GM19099 (cell line): ENCODE data around the gene BRD8.

ENCODE experiments used
- POLR2A ChIP-seq: IDR thresholded peaks from 3 replicates; pipeline ENCODE4 v1.6.1; 2011; ENCODE audit warnings: low read depth; ENCODE audit not compliant: insufficient read length; ENCODE audit errors: extremely low read depth

BRD8 gene

DNA sequence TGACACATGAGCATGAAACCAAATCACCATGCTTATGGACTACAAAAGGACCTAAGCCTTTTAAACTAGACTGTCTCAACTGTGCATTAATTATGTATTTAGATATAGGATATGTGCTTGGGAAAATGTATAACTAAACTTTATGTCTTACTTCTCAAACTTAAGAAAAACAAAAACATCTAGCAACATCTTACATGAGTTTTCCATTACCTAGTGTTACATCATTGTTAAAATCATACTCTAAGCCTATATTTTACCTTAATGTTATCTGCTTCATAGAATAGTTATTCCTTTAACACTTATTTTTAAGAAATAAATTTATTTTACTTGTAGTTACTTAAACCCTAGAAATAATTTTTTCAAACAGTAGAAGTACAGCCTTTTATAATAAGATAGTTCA lies 63.2 kb downstream of the BRD8 start:
- no peak for TF ChIP-seq POLR2A

DNA sequence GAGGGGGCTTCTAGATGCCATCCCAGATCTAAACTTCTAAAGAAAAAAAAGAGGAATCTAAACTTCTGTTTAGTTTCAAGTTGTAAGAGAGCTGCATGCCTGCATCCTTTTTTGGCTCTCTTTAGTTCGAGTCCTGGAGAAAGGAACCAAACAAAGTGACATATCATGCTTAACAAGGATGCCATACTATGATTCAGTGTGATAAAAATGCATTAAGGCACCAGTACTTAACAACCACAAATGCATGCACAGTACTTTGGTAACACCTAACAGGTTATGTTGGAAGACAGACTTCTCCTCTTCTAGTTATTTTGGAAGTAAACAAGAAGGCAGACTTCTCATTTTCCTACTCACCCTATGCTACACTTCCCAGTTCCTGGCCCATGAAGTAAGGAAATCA lies 66.5 kb downstream of the BRD8 start:
- no peak for TF ChIP-seq POLR2A

DNA sequence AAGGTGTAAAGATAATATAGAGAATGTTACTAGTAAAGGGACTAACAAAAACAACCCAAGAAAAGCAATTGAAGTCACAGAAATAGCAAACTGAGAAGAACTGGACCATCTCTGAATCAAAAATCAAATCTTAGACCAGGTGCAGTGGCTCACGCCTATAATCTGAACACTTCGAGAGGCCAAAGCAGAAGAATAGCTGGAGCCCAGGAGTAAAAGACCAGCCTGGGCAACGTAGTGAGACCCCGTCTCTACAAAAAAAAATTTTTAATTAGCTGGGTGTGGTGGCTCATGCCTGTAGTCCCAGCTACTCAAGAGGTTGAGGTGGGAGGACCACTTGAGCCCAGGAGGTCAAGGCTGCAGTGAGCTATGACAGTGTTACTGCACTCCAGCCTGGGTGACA lies 67.2 kb downstream of the BRD8 start:
- TF ChIP-seq POLR2A, result no peak

DNA sequence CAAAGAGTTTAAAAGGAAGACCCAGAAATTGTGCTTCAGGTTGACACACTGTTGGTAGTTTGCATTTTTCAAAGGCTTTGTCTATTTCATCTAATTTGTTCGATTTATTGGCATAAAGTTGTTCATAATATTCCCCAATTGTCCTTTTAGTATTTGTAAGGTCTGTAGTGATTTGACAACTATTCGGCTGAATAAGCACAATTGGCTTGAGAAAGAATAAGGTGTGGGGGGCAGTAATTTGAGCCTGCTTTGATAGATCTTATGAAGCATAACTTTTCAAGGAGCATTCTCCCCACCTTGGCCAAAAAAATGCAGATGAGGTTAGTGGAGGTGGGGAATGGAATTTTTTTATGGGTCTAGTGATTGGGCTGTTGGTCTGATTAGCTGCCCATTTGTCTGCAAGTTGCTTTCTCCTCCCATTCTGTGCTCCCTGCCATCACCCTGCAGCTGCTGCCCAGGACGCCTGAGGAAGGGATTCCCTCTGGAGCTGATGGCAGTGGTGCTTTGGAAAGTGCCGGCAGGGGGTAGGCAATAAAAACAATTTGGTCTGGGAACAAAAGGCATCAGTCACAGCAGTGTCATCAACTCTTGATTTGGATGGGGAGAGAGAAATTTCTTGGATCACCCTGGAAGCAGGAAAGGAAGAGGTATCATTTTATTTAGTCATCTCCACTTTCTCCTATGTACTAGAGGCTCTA lies 68.0 kb downstream of the BRD8 start:
- TF ChIP-seq POLR2A, result no peak

DNA sequence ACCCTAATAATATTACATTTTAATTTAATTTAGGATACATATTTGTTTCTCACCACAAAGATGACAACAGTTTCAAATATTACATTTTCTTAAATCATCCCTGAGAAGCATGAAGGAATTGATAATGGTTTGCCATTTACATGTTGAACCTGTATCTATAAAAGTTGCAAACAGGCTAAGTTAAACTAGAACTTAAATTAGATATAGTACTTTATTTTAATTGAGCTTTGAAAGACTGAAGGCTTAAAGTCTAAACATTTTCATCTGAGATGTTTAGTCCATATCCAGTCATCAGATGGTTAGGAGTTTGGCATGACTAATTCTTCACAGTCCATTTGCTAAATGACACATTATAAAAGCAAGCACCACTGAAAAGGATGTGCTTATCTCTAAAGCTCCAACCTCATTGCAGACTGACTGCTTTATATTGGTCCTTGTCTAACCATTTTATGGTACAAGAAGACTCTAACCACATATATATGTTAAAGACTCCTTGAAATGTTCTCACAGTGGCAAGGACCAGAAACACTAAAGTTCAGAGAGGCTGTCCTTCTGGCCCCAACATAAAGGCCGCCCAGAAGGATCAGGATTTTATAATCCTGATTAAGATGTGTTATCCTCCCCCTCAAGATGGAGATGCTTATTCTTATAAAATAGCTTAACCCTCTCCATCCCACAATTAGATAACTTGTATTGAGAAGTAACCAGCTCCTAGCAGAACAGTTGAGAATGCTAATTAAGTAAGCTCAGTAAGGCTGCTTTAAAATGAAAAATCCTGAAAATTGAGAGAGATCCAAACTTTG lies 68.8 kb downstream of the BRD8 start:
- no peak for TF ChIP-seq POLR2A

DNA sequence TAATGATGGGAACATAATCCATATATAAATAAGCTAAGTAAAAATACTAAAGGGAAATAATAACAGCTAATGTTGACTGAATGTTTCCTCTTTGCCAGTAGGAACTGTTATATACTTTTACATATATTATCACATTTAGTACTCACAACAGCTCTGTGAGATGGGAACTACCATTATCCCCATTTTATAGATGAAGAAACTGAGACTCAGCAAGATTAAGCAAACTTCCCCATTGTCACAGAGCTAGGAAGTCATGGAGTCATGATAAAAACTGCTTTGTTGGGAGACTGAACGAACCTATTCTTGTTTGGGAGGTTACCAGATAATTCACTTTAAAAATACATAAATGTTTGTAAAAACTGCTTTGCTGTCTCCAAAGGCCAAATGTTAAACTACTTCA lies 71.2 kb downstream of the BRD8 start:
- TF ChIP-seq POLR2A, result no peak

DNA sequence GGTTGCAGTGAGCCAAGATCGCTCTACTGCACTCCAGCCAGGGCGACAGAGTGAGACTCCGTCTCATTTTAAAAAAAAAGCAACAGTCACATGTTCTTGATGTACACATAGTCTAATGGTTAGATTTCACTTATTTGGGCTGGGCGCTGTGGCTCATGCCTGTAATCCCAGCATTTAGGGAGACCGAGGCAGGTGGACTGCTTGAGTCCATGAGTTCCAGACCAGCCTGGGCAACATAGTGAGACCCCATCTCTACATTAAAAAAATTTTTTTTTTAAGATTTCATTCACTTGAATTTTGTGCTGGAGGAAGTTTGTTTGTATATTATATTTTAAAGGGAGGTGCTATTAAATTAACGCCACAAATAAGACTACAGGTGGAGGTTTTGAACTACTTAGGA lies 72.7 kb downstream of the BRD8 start:
- TF ChIP-seq POLR2A, result no peak

DNA sequence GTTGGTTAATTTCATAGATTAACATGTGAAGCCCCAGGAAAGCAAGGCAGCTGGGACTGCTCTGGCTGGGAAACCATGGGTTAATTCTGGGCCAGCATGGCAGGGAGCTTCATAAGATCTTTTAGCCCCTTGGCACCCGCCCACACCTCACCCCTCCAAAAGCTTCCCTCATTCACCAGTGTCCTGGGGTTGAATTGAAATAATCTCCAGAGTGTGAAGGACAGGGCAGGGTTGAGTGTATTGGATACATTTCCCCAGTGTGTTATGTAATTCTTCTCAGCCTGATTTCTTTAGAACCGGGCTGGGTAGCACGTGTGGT lies 75.2 kb downstream of the BRD8 start:
- no peak for TF ChIP-seq POLR2A

DNA sequence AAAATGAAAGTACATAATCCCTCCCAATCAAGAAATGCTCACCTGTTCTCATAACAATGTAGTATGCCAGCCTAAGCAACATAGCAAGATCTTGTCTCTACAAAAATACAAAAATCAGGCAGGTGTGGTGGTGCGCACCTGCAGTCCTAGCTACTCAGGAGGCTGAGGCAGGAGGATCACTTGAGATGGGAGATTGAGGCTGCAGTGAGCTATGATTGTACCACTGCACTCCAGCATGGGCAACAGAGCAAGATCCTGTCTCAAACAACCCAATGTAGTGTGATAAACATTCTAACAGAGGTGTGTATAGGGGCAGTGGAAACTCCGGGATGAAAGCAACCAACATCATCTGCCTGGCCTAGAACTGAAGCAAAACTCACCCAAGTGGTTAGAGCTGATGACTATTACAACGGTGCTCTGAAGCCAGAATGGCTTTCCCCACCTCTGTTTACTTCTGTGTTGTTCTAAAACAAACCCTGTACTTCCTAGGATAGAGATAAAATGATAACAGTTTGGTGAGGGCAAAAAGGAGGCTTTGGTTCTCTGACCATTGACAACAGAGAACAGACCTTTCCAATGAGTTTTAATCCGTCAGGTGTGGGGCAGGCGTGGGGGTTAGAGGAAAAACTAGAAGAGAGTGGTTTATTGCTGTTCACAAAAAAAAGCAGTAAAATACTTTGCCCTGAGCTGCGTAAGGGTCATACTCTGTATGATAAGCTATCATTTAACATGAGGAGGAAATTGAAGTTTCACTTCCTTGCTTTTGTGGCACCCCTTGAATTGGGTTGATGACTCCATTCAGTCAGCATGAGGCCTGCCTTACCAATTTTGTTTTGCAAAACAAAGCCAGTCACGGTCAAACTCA lies 75.7 kb downstream of the BRD8 start:
- TF ChIP-seq POLR2A, result no peak

DNA sequence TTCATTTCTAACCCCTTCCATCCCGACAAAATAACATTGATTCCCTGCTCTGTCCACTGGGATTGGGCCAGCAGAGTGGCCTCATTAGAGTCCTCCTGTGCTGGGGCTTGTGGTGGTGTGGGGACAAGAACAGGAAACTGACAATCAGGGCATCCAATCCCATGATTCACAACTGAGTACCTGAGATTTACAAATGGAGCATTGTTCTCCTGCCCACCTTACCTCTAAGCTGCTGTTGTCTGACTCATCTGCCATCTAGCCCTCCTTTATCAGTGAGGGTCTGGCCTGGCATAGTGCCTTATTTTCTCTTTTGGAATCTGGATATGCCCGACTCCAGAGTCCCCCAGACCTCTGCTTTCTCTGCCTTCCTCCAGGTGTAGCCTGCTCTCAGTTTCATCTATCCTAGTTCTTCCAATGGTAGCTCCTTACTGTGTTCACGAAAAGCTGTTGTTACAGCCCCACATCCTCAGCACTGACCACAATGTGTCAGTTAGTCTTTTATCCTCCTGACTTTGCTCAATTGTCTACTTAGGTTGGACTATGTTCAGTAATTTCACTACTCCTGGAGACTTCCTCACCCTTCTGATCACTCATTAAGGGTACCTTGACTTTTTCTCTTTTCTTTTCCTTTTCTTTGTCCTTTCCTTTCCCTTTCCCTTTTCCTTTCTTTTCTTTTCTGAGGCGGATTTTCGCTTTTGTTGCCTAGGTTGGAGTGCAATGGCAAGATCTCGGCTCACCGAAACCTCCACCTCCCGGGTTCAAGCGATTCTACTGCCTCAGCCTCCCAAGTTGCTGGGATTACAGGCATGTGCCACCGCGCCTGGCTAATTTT lies 81.2 kb downstream of the BRD8 start:
- no peak for TF ChIP-seq POLR2A

DNA sequence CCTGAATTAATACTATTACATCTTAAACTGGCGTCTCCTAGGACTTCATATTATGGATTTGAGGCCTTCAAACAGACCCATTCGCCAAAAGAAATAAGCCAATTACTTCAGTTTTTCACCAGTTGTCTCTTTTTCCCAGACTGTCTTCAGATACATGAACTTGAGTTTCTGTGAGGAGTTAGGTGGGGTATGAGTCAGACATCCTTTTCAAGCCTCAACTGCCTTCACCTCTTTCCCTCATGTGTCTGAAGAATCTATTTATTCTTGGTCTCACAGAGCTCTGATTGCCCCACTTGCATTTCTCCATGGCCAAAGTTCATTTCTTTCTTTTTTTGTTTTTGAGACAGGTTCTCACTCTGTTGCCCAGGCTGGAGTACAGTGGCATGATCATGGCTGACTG lies 82.1 kb downstream of the BRD8 start:
- no peak for TF ChIP-seq POLR2A

DNA sequence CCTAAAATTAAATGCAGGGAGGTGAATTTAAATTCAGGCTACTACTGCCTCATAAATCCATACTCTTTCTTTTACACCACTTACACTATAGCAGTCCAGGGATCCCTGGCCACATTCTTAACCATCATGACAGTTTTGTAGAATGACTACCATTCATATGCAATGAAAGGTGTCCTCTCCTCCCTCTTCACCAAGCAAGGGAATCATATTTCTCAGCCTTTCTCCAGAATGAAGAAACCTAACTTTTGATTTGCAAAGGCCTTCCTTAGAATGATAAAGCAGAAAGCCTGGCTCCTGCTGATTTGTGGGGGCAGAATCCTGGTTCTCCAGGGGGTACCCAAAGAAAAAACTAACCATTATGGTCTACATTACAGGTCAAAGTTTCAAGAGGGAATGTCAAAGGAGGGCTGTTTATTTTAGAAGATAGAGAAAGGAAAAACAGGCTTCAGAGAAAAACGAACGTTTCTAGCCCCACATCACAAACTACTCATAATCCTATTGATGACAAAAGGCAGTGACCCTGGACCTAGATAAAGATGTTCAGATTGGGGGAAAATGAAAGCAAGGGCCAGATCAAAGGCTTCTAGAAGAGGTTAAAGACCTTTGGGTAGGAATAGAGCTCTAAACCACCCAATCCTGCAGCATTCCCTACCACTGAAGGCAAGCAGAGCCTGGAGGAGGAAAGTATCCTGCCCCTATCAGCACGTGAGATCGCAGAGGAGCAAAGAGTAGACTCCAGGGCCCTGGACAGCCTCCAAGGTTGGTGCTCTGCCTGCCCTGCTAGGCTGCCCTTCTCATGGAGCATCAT lies 83.1 kb downstream of the BRD8 start:
- TF ChIP-seq POLR2A, result no peak

DNA sequence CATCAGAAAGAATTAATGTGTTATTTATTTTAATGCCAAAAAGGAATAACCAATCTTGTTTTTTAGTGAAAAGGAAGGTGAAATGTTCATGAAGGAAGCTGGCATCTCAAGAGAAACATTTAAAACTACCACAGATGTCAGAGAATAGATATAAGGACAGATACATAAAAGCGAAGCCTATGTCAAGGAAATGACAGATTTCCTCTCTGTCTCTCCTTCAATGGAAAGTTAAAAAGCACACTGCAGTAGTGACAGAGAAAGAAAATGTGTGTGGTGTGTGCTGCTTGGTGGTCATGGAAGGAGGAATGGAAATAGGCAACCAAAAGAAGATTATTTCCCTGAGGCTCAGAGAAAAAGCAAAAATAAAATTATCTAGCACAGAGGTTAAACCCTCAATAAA lies 85.4 kb downstream of the BRD8 start:
- no peak for TF ChIP-seq POLR2A

DNA sequence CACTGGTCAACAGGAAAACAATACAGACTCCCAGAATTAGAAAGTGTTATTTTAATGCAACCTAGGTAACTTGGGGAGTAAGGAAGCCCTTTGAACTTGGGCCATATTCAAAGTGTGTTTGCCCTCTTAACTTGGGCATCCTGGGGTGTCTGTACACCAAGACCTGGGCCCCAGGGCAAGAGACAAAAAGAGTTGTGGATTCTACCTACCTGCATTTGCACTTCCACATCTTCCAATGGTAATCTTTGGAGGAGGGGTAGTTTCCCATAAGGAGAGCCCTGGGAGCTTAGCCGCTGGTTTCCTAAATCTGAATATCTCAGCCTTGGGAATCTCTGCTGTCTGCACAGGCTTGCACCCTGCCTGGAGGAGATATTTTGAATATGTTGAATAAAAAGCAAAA lies 86.1 kb downstream of the BRD8 start:
- TF ChIP-seq POLR2A, result no peak

DNA sequence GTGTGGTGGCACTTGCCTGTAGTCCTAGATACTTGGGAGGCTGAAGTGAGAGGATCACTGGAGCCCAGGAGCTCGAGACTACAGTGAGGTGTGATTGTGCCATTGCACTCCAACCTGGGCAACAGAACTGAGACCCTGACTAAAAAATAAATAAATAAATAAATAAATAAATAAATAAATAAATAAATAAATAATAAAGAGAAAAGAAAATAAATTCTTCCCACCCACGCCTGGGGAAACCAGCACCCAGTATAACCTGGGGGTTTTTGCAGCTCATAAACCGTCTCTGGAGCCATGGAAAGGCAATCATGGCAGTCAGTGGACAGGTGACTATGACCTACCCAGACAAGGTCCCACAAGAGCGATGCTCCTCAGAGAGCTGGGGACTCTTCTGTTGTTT lies 86.7 kb downstream of the BRD8 start:
- no peak for TF ChIP-seq POLR2A
